Measurements from ENCODE around the gene SVOP. TPM values are rescaled to one million over a fixed set of nuclear protein-coding genes. Genes with fewer than 3 reads are reported as not detected.

Gene SVOP
- total and polyA plus RNA-seq, 2 of the 4 experiments (the other 2 are of a cell fraction): not detected

DNA sequence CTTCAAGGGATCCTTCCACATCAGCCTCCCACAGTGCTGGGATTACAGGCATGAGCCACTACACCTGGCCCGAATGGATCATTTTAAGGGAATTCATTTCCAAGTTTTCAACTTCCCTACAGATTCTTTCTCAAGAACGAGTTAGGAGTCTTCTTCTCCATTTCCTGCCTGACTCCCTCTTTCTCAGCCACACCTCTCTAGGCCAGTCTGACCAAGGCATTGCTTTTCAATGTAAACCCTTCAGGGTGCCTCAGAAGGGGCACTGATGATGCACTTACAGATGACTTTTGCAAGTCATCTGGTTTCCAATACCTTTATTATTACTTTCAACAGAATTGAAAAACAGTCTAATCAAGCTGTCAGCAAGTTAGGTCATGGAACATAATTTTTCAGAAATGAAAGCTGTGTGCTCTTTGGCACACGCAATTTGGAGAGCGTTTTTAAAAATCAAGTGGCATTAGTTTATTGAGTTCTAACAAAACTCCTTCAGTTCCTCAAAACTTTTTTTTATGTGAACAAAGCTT is 47.2 kb downstream of the SVOP start:
- no TSS peak for BruUV-seq (replicated peaks)
- intact Hi-C loops (cut with micrococcal nuclease): no loop called here
- Histone ChIP-seq H2AK9ac (replicated peaks; ENCODE audit: low read depth, low read length, poor library complexity) (no peak overlapping the region), H3K27me3 (ENCODE audit: control insufficient read depth, insufficient read depth, low read length) (peaks cover 11% of the 10 kb centered on the region), H3K9me1 (ENCODE audit: insufficient read depth, low read length) (no peaks in the 10 kb centered on the region), H3K79me1 (ENCODE audit: low read depth in 1 of 2, low read length in 2 of 2) (no peaks in the 10 kb centered on the region), H3K4me1 (ENCODE audit: control insufficient read depth, insufficient read depth, low read length) (no peaks in the 10 kb centered on the region), H2BK20ac (ENCODE audit: low read depth, low read length) (no peak overlapping the region), H3K56ac (ENCODE audit: extremely low read depth, insufficient read depth, low read length) (no peak overlapping the region), H2BK15ac (ENCODE audit: low read depth, low read length) (no peak overlapping the region), H4K5ac (ENCODE audit: low read depth, low read length) (no peak overlapping the region), H3K4me2 (ENCODE audit: low read depth, low read length) (no peak overlapping the region), H2BK120ac (ENCODE audit: low read depth, low read length) (no peak overlapping the region), H3K9me3 (ENCODE audit: control insufficient read depth, insufficient read depth, low read length) (no peaks in the 10 kb centered on the region), H2AFZ (replicated peaks; ENCODE audit: low read length, poor library complexity) (no peak overlapping the region), H2BK5ac (ENCODE audit: low read depth, low read length, poor library complexity, severe bottlenecking) (no peak overlapping the region), H4K91ac (ENCODE audit: insufficient read depth, low read depth, low read length) (no peak overlapping the region), H3K4me3 (ENCODE audit: insufficient read depth, low read depth, low read length) (no peak overlapping the region), H2AK5ac (ENCODE audit: low read depth, low read length) (no peak overlapping the region), H3K23ac (ENCODE audit: low read depth, low read length) (no peak overlapping the region), H3K14ac (replicated peaks; ENCODE audit: low read depth, low read length) (no peak overlapping the region), H4K8ac (ENCODE audit: low read depth in 2 of 2, low read length in 2 of 2) (no peak overlapping the region), H3K9ac (ENCODE audit: low read depth, low read length) (no peak overlapping the region), H3K27ac (ENCODE audit: insufficient read depth, low read length) (no peak overlapping the region), H3K18ac (ENCODE audit: low read depth, low read length) (no peak overlapping the region), H3K36me3 (ENCODE audit: control insufficient read depth, insufficient read depth, low read length) (no peaks in the 10 kb centered on the region), H4K20me1 (ENCODE audit: insufficient read depth, low read length) (no peaks in the 10 kb centered on the region), H3K4ac (ENCODE audit: low read depth, low read length) (no peak overlapping the region)
- POLR2A ChIA-PET (ENCODE audit: unreplicated experiment): no interaction called here
- TF ChIP-seq, protein P1, sequence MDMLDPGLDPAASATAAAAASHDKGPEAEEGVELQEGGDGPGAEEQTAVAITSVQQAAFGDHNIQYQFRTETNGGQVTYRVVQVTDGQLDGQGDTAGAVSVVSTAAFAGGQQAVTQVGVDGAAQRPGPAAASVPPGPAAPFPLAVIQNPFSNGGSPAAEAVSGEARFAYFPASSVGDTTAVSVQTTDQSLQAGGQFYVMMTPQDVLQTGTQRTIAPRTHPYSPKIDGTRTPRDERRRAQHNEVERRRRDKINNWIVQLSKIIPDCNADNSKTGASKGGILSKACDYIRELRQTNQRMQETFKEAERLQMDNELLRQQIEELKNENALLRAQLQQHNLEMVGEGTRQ (IDR thresholded peaks at IDR 0.05; ENCODE audit: low read depth, low read length): no peak
- TF ChIP-seq FOS (IDR thresholded peaks at IDR 0.05; ENCODE audit: low read depth, low read length): no peak
- TF ChIP-seq, protein P2, sequence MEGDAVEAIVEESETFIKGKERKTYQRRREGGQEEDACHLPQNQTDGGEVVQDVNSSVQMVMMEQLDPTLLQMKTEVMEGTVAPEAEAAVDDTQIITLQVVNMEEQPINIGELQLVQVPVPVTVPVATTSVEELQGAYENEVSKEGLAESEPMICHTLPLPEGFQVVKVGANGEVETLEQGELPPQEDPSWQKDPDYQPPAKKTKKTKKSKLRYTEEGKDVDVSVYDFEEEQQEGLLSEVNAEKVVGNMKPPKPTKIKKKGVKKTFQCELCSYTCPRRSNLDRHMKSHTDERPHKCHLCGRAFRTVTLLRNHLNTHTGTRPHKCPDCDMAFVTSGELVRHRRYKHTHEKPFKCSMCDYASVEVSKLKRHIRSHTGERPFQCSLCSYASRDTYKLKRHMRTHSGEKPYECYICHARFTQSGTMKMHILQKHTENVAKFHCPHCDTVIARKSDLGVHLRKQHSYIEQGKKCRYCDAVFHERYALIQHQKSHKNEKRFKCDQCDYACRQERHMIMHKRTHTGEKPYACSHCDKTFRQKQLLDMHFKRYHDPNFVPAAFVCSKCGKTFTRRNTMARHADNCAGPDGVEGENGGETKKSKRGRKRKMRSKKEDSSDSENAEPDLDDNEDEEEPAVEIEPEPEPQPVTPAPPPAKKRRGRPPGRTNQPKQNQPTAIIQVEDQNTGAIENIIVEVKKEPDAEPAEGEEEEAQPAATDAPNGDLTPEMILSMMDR (conservative IDR thresholded peaks at IDR 0.05; ENCODE audit: low read depth, low read length): no peak
- TF ChIP-seq BHLHE40 (IDR thresholded peaks at IDR 0.05; ENCODE audit: low read depth, low read length): no peak
- TF ChIP-seq POLR2A (IDR thresholded peaks at IDR 0.05; ENCODE audit: low read depth, low read length): no peak
- TF ChIP-seq MXI1 (IDR thresholded peaks at IDR 0.05; ENCODE audit: borderline replicate concordance, low read depth, low read length): no peak
- no peak for TF ChIP-seq CEBPB (IDR thresholded peaks at IDR 0.05; ENCODE audit: low read depth, low read length)
- TF ChIP-seq RAD21 (IDR thresholded peaks at IDR 0.05; ENCODE audit: low read length): no peak
- TF ChIP-seq NFE2L2 (IDR thresholded peaks at IDR 0.05; ENCODE audit: low read depth, low read length): no peak
- CTCF ChIA-PET: no interaction called here
- dilution Hi-C loops (cut with HindIII; ENCODE audit: low sequenced_read_pairs, unreplicated experiment): no loop called here
- no peak for DNase-seq
- no peak for ATAC-seq (ENCODE audit: low read depth)
- WGBS, 2 experiments (ENCODE audit: extremely low coverage in 2 of 2, insufficient read length in 1 of 2): 17% methylated on average over 1 of the region's 4 CpGs; no CpG with 5 or more reads in 1 of the 2 experiments
- in situ Hi-C loops (cut with MboI; ENCODE audit: low sequenced_read_pairs): no loop called here
